Measurements from ENCODE around the gene CRACR2A.

DNA sequence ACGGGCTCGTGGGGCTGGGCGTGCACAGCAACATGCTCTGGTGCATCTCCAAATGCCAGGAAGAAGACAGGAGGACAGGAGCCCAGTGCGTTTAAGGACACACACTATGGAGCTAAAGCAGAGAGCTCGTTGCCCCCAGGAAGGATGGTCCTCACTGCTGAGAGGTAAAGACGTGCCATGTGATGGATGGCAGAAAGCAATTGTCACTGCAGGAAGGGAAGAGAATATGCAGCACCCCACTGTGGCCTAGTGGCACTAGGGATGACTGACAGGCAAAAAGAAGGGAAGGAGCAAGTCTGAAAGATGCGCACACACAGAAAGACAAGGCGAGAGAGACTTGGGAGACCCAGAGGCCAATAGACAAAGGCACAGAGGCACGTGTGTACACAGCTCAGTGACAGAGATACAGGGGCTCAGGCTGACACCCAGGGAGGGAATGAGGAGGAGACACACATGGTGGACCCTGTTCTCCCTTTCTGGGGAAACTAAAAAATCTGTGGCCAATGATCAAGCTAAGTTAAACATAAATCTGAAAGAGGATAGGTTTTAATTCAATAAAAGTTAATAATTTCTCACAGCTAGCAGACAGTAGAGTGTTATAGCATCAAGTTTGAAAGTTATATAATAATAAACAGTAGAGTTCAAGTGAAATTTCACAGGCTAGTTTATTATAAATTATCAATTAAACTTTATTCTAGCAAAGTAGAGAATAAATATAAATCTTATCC, 78.8 kb downstream of the CRACR2A start:
- TF ChIP-seq, protein P1, sequence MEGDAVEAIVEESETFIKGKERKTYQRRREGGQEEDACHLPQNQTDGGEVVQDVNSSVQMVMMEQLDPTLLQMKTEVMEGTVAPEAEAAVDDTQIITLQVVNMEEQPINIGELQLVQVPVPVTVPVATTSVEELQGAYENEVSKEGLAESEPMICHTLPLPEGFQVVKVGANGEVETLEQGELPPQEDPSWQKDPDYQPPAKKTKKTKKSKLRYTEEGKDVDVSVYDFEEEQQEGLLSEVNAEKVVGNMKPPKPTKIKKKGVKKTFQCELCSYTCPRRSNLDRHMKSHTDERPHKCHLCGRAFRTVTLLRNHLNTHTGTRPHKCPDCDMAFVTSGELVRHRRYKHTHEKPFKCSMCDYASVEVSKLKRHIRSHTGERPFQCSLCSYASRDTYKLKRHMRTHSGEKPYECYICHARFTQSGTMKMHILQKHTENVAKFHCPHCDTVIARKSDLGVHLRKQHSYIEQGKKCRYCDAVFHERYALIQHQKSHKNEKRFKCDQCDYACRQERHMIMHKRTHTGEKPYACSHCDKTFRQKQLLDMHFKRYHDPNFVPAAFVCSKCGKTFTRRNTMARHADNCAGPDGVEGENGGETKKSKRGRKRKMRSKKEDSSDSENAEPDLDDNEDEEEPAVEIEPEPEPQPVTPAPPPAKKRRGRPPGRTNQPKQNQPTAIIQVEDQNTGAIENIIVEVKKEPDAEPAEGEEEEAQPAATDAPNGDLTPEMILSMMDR (IDR thresholded peaks at IDR 0.05; ENCODE audit: poor library complexity, severe bottlenecking): peak; percentile 43
- no peak for TF ChIP-seq TAF1 (IDR thresholded peaks at IDR 0.05; ENCODE audit: low read depth)
- TF ChIP-seq EZH2 (IDR thresholded peaks at IDR 0.05; ENCODE audit: borderline replicate concordance, insufficient read depth, low read length, poor library complexity, severe bottlenecking): no peak
- TF ChIP-seq POLR2AphosphoS5 (IDR thresholded peaks at IDR 0.05): peak; percentile 74
- TF ChIP-seq EP300 (conservative IDR thresholded peaks at IDR 0.05; ENCODE audit: poor library complexity, severe bottlenecking): peak; percentile 71

Data from neural cell (in vitro differentiated cells).